Measurements from ENCODE around the gene NR1H3.

DNA sequence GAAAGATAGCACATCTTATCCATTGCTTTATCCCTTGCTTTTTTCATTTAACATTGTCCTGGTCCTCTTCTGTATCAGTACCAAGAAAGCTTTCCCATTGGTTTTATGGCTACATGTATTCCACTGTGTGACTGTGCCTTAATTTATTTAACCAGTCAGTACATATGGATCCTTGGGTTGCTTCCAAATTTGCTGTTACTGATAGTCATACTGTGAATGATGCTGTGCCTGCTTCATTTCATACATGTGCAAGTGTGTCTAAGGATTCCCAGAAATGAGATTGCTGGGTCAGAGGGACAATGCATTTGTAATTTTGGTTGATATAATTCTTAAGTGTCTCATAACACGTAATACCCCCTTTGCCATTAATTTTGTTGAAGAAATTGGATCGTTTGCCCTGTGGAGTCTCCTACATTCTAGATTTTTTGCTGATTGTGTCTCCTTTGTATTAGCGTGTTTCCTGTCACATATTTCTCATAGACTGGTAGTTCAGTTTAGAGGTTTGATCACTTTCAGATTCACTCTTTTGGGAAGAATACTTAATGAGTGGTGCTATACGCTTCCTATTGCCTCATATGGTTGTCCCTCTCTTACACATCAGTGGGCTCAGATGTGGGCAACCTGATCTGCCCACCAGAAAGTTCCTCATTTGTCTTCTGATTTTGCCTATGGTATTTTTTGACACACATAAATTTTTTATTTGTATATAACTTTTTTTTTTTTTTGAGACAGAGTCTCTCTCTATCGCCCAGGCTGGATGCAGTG lies 59.5 kb downstream of the NR1H3 start:
- no peak for TF ChIP-seq KDM1A (IDR thresholded peaks at IDR 0.05; ENCODE audit: low read depth)
- TF ChIP-seq POLR2A (IDR thresholded peaks at IDR 0.05; ENCODE audit: low read length) = no peak
- TF ChIP-seq SREBF2 (IDR thresholded peaks at IDR 0.05) = no peak
- no peak for TF ChIP-seq MAZ (IDR thresholded peaks at IDR 0.05; ENCODE audit: borderline replicate concordance, low read depth, low read length)
- TF ChIP-seq, protein P1, sequence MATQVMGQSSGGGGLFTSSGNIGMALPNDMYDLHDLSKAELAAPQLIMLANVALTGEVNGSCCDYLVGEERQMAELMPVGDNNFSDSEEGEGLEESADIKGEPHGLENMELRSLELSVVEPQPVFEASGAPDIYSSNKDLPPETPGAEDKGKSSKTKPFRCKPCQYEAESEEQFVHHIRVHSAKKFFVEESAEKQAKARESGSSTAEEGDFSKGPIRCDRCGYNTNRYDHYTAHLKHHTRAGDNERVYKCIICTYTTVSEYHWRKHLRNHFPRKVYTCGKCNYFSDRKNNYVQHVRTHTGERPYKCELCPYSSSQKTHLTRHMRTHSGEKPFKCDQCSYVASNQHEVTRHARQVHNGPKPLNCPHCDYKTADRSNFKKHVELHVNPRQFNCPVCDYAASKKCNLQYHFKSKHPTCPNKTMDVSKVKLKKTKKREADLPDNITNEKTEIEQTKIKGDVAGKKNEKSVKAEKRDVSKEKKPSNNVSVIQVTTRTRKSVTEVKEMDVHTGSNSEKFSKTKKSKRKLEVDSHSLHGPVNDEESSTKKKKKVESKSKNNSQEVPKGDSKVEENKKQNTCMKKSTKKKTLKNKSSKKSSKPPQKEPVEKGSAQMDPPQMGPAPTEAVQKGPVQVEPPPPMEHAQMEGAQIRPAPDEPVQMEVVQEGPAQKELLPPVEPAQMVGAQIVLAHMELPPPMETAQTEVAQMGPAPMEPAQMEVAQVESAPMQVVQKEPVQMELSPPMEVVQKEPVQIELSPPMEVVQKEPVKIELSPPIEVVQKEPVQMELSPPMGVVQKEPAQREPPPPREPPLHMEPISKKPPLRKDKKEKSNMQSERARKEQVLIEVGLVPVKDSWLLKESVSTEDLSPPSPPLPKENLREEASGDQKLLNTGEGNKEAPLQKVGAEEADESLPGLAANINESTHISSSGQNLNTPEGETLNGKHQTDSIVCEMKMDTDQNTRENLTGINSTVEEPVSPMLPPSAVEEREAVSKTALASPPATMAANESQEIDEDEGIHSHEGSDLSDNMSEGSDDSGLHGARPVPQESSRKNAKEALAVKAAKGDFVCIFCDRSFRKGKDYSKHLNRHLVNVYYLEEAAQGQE (IDR thresholded peaks at IDR 0.05) = no peak
- no peak for TF ChIP-seq RAD21 (conservative IDR thresholded peaks at IDR 0.05 in 1 of 2, IDR thresholded peaks at IDR 0.05 in 1 of 2)

Data from A549 (cell line).